Hippocampal formation (tissue), 2 donors: Measurements from ENCODE around the gene LONP2.
A peak's percentile ranks its signal among the peaks of the same experiment; 100 is the strongest.

ENCODE experiments used
- DNase-seq, 2 donors: peaks; one replicate each; lab custom pipeline; 2025; lab: John Stamatoyannopoulos, UW

Gene LONP2

GRCh38 chr16:48244080-48244862, at the start of gene LONP2:
TSS of gene LONP2 (plus strand) at chr16:48244300. CDS start at chr16:48244389, 89 bp downstream.
- DNase-seq = peak; percentile 81 to 88

GRCh38 chr16:48194828-48195556, 49.1 kb upstream of the LONP2 start:
- DNase-seq = no peak

GRCh38 chr16:48197294-48197693, 46.8 kb upstream of the LONP2 start:
- peak in 1 of 2 donors; percentile 85 for DNase-seq

- no peak for DNase-seq
Observed at GRCh38 chr16:48201515-48202201, 42.4 kb upstream of the LONP2 start.

GRCh38 chr16:48203974-48204824, 39.9 kb upstream of the LONP2 start:
- DNase-seq = no peak

- no peak for DNase-seq
Observed at GRCh38 chr16:48204825-48205151, 39.3 kb upstream of the LONP2 start.

- no peak for DNase-seq
Observed at GRCh38 chr16:48206594-48207242, 37.4 kb upstream of the LONP2 start.

GRCh38 chr16:48210747-48211146, 33.4 kb upstream of the LONP2 start:
- DNase-seq = no peak

GRCh38 chr16:48212033-48212432, 32.1 kb upstream of the LONP2 start:
- no peak for DNase-seq

- DNase-seq = no peak
Observed at GRCh38 chr16:48215738-48216137, 28.4 kb upstream of the LONP2 start.

GRCh38 chr16:48217708-48218107, 26.4 kb upstream of the LONP2 start:
- no peak for DNase-seq

- no peak for DNase-seq
Observed at GRCh38 chr16:48218473-48218872, 25.6 kb upstream of the LONP2 start.

- DNase-seq = no peak
Observed at GRCh38 chr16:48220891-48221290, 23.2 kb upstream of the LONP2 start.

GRCh38 chr16:48223490-48223889, 20.6 kb upstream of the LONP2 start:
- no peak for DNase-seq

- no peak for DNase-seq
Observed at GRCh38 chr16:48225456-48225855, 18.6 kb upstream of the LONP2 start.

GRCh38 chr16:48231727-48232492, 12.2 kb upstream of the LONP2 start:
- no peak for DNase-seq

GRCh38 chr16:48232493-48233040, 11.5 kb upstream of the LONP2 start:
- no peak for DNase-seq

GRCh38 chr16:48234630-48235029, 9.5 kb upstream of the LONP2 start:
- no peak for DNase-seq

GRCh38 chr16:48235058-48235555, 9.0 kb upstream of the LONP2 start:
- DNase-seq = no peak

- no peak for DNase-seq
Observed at GRCh38 chr16:48235556-48236136, 8.5 kb upstream of the LONP2 start.
